ENCODE results near the gene NR3C2. TPM values are rescaled to one million over a fixed set of nuclear protein-coding genes. Genes with fewer than 3 reads are reported as not detected.

NR3C2 gene
- total and polyA plus RNA-seq, 7 donors = 0.70 to 17.9 (median 7.5) TPM

DNA sequence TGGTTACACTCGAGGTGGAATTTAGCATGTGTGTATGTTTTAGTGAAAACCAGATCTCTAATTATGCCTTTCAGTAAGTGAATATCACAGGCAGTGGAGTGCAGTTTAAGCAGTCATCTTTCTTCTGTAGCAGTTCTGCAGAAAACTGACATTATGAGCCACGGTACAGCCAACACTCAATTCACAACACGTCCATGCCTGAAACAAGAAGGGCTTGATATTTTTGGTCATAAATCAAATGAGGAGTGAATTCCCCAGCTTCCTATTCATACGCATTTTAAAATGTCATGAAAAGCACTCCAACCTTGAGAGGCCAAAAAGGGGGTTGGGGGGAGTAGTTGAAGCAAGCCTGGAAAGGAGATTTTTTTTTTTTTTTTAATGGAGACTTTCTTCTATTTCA, 393.6 kb downstream of the NR3C2 start:
- WGBS, 3 donors = 13 to 45% (median 20%) methylated on average over 4 of the region's 4 CpGs
- no peak for ATAC-seq
- intact Hi-C loops (cut with DNase I) = no loop called here
- no peaks in the 10 kb centered on the region for H3K27me3 ChIP-seq (ENCODE audit: insufficient read depth in 3 of 3, low read length in 2 of 3)
- peak overlapping the region; percentile 39 for H3K27ac ChIP-seq
- H3K36me3 ChIP-seq (ENCODE audit: insufficient read depth in 1 of 2, low read depth in 1 of 2) = peaks cover 0 to 5% of the 10 kb centered on the region in 2 donors
- no peak overlapping the region for H3K4me3 ChIP-seq
- H3K4me1 ChIP-seq = peaks cover 44% of the 10 kb centered on the region
- no peak for DNase-seq
- no peaks in the 10 kb centered on the region for H3K9me3 ChIP-seq
- TF ChIP-seq, protein P1, sequence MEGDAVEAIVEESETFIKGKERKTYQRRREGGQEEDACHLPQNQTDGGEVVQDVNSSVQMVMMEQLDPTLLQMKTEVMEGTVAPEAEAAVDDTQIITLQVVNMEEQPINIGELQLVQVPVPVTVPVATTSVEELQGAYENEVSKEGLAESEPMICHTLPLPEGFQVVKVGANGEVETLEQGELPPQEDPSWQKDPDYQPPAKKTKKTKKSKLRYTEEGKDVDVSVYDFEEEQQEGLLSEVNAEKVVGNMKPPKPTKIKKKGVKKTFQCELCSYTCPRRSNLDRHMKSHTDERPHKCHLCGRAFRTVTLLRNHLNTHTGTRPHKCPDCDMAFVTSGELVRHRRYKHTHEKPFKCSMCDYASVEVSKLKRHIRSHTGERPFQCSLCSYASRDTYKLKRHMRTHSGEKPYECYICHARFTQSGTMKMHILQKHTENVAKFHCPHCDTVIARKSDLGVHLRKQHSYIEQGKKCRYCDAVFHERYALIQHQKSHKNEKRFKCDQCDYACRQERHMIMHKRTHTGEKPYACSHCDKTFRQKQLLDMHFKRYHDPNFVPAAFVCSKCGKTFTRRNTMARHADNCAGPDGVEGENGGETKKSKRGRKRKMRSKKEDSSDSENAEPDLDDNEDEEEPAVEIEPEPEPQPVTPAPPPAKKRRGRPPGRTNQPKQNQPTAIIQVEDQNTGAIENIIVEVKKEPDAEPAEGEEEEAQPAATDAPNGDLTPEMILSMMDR (IDR thresholded peaks at IDR 0.05) = no peak

DNA sequence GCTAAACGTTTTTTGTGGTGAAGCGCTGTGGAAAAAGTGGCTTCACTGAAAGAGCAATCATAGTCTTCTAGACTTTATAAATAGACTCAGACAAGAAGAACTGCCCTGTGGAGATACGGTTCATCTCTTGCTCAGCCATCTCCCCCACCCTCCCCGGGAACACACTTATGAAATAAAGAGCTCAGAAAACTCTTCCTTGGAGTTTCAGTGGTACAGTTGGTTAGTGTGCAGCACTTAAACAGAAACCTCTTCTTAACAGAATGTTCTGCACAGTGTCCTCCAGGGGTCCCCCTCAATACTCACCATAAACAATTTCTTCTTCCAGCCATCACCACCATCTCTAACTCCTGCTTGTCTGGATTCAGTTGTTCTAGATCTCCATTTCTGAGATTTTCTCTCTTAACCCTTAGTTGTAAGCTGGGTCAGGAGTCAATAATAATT, 397.3 kb downstream of the NR3C2 start:
- TF ChIP-seq, protein P1 (IDR thresholded peaks at IDR 0.05) = no peak
- Histone ChIP-seq H3K4me3 (peak overlapping the region; percentile 59), H3K9me3 (no peaks in the 10 kb centered on the region), H3K27me3 (ENCODE audit: insufficient read depth in 3 of 3, low read length in 2 of 3) (no peaks in the 10 kb centered on the region), H3K36me3 (ENCODE audit: insufficient read depth in 1 of 2, low read depth in 1 of 2) (peaks cover 0 to 5% of the 10 kb centered on the region in 2 donors), H3K4me1 (peaks cover 40% of the 10 kb centered on the region), H3K27ac (peak overlapping the region; percentile 93)
- DNase-seq (no peak), ATAC-seq (peak; percentile 40 to 65 (median 56))
- 24 to 45% (median 32%) methylated on average over 4 of the region's 4 CpGs for WGBS, 3 donors
- intact Hi-C loops (cut with DNase I) = loop anchor here in 1 of 2 donors (1.0 kb wide), 2 partner anchors 8 to 38 kb away; no protein-coding TSS in a partner anchor

DNA sequence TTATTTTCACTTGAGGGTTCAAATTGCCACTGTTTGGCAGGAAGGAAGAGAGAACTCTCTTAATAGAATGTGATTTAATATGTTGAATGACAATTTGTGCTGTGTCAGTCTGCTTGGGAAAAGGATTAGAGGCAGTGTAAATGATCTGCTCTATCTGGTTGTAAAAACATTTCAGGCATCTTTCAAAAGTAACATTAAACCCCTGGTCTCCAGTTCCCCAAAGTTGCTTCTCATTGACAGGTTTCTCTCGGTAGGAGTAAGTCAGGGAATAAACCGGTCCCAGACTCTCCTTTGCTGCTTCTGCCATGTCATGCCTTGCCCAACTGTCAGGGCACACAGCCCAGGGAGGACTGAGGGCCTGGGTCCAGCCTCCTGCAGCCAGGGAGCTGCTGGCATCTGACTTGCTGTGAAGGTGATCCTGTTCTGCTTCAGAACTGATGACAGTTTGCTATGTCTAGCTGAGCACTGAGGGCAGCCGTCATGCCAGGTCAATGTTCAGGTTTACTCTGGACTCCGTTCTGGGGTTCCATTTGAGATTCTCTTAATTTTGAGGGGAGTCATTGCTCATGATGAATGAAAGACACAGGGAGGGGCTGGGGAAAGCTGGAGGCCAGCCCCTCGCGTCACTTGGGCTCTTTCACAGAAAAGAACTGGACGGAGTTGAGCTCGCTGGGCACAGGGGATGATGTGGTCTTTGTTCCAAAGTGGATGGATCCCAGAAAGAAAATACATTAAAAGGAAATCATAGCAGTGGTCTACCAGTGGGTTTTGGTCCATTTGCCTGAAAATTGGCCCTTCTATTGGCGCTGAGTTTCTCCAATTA, 397.9 kb downstream of the NR3C2 start:
- WGBS, 3 donors = 33 to 45% (median 37%) methylated on average over 9 of the region's 9 CpGs
- no peaks in the 10 kb centered on the region for H3K27me3 ChIP-seq (ENCODE audit: insufficient read depth in 3 of 3, low read length in 2 of 3)
- peak overlapping the region; percentile 93 for H3K27ac ChIP-seq
- no peaks in the 10 kb centered on the region for H3K9me3 ChIP-seq
- intact Hi-C loops (cut with DNase I) = loop anchor here in 1 of 2 donors (1.0 kb wide), 2 partner anchors 9 to 37 kb away; no protein-coding TSS in a partner anchor
- TF ChIP-seq, protein P1 (IDR thresholded peaks at IDR 0.05) = no peak
- peaks cover 0 to 5% of the 10 kb centered on the region in 2 donors for H3K36me3 ChIP-seq (ENCODE audit: insufficient read depth in 1 of 2, low read depth in 1 of 2)
- H3K4me1 ChIP-seq = peaks cover 40% of the 10 kb centered on the region
- DNase-seq = peak; percentile 82 to 93
- peak; percentile 95 to 97 (median 96) for ATAC-seq
- peak overlapping the region; percentile 59 for H3K4me3 ChIP-seq

DNA sequence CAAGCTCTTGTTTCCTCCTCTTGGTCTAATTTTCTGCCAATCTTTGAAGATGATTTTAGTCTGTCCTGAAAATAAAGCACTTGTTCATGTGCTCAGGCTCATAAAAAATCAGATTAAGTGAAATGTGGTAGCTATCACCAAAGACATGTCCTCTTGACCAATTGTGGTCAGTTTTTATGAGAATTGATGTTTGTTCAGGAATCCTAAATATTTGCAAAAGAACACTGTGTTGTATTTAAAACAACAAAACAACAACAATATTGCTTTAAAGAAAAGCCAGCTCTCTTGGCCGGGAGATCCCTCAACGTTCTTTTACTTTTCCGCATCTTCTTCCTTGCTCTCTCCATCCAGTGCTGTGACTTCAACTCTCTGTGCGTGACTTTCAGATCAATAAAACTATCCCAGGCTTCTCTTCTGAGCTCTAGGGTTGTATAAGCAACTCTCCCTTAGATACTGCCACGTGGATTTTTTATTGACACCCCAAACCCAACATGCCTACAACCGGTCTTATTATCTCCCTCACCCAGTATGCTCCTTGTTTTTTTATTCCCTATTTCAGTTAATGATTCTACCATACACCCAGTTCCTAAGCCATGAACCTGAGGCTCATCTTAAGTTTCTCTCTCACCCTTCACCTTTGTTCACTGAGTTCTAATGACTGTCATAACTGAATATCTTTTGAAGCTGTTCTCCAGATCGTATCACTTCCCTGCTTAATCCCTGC, 400.4 kb downstream of the NR3C2 start:
- H3K4me3 ChIP-seq = no peak overlapping the region
- H3K36me3 ChIP-seq (ENCODE audit: insufficient read depth in 1 of 2, low read depth in 1 of 2) = no peaks in the 10 kb centered on the region
- ATAC-seq = no peak
- H3K4me1 ChIP-seq = peaks cover 33% of the 10 kb centered on the region
- intact Hi-C loops (cut with DNase I) = no loop called here
- WGBS, 3 donors = 66 to 79% (median 67%) methylated on average over 7 of the region's 7 CpGs
- TF ChIP-seq, protein P1 (IDR thresholded peaks at IDR 0.05) = no peak
- H3K9me3 ChIP-seq = no peaks in the 10 kb centered on the region
- no peak for DNase-seq
- H3K27me3 ChIP-seq (ENCODE audit: insufficient read depth in 3 of 3, low read length in 2 of 3) = no peaks in the 10 kb centered on the region
- peak overlapping the region; percentile 46 for H3K27ac ChIP-seq
